A673 (cell line): ENCODE measurements around the gene BRWD1.

ENCODE experiments used
- EZH2 ChIP-seq: fragments of 200-600 bp; sonication (generic); IDR thresholded peaks from 2 replicates; pipeline ENCODE4 v1.6.1; 2017; ENCODE audit warnings: borderline replicate concordance, low read depth, mild to moderate bottlenecking, mixed read lengths, antibody characterized with exemption, low read length; ENCODE audit not compliant: poor library complexity, severe bottlenecking
- TF ChIP-seq, protein P1 (sequence below): fragments of 300-800, 200-600 bp; sonication (generic); conservative IDR thresholded peaks from 2 replicates; pipeline ENCODE4 v1.5.1; 2017; ENCODE audit warnings: low read depth, mild to moderate bottlenecking, antibody characterized with exemption, low read length, moderate library complexity, mixed read lengths

DNA sequence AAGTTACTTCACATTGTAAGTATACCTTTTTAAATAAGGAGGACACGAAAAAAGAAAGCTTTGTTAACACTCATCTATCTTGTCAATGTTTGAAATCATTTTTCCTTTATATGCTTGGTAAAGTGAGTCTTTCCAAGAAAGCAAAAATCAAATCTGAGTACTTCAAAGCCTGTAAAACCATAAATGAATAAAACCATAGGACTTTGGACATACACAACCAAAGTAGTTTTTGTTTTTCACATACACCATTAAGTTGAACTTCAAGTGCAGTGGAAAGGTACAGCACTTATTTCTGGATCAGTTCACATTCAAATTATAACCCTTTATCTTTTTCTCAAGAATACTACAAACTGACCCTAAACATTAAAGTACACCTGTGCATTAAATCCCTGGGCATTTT, 120.1 kb downstream of the BRWD1 start:
- TF ChIP-seq, protein P1, sequence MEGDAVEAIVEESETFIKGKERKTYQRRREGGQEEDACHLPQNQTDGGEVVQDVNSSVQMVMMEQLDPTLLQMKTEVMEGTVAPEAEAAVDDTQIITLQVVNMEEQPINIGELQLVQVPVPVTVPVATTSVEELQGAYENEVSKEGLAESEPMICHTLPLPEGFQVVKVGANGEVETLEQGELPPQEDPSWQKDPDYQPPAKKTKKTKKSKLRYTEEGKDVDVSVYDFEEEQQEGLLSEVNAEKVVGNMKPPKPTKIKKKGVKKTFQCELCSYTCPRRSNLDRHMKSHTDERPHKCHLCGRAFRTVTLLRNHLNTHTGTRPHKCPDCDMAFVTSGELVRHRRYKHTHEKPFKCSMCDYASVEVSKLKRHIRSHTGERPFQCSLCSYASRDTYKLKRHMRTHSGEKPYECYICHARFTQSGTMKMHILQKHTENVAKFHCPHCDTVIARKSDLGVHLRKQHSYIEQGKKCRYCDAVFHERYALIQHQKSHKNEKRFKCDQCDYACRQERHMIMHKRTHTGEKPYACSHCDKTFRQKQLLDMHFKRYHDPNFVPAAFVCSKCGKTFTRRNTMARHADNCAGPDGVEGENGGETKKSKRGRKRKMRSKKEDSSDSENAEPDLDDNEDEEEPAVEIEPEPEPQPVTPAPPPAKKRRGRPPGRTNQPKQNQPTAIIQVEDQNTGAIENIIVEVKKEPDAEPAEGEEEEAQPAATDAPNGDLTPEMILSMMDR: no peak
- TF ChIP-seq EZH2: no peak
